Measurements from ENCODE around the gene GAS7. TPM values are rescaled to one million over a fixed set of nuclear protein-coding genes. Genes with fewer than 3 reads are reported as not detected.

GAS7 gene
- total RNA-seq, 2 donors from 2014 or later, result 69.0 to 70.8 TPM

DNA sequence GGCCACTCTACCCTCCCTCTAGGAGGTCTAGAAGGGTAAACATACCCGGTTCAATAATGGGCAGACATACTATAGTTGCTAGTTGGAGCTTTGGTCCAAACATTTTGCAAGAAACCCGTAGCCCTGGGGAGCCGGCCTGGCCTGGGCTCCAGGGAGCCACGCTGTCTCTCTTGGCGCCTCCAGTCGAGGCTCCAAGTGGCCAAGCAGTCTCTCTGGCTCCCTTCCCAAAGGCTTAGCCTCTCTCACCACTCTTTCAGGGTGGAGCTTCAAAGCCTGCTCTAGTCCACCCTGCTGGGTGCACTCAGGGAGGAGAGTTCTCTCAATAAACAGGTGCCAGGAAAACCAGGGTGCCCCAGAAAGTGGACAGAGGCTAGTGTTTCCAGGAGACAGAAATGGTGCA lies 325.6 kb downstream of the GAS7 start:
- ATAC-seq (ENCODE audit: insufficient number of reproducible peaks, low FRiP score, low read depth), result no peak
- Histone ChIP-seq H3K9me3 (no peaks in the 10 kb centered on the region), H3K4me3 (no peak overlapping the region), H3K27me3 (replicated peaks; ENCODE audit: insufficient read depth) (no peaks in the 10 kb centered on the region), H3K4me1 (ENCODE audit: control insufficient read depth in 1 of 2, low read depth in 2 of 2) (peaks cover 12 to 16% of the 10 kb centered on the region in 2 donors), H3K36me3 (no peaks in the 10 kb centered on the region), H3K27ac (no peak overlapping the region)
- TF ChIP-seq, protein P1, sequence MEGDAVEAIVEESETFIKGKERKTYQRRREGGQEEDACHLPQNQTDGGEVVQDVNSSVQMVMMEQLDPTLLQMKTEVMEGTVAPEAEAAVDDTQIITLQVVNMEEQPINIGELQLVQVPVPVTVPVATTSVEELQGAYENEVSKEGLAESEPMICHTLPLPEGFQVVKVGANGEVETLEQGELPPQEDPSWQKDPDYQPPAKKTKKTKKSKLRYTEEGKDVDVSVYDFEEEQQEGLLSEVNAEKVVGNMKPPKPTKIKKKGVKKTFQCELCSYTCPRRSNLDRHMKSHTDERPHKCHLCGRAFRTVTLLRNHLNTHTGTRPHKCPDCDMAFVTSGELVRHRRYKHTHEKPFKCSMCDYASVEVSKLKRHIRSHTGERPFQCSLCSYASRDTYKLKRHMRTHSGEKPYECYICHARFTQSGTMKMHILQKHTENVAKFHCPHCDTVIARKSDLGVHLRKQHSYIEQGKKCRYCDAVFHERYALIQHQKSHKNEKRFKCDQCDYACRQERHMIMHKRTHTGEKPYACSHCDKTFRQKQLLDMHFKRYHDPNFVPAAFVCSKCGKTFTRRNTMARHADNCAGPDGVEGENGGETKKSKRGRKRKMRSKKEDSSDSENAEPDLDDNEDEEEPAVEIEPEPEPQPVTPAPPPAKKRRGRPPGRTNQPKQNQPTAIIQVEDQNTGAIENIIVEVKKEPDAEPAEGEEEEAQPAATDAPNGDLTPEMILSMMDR (IDR thresholded peaks at IDR 0.05), result no peak
- DNase-seq (ENCODE audit: low spot score), result no peak

DNA sequence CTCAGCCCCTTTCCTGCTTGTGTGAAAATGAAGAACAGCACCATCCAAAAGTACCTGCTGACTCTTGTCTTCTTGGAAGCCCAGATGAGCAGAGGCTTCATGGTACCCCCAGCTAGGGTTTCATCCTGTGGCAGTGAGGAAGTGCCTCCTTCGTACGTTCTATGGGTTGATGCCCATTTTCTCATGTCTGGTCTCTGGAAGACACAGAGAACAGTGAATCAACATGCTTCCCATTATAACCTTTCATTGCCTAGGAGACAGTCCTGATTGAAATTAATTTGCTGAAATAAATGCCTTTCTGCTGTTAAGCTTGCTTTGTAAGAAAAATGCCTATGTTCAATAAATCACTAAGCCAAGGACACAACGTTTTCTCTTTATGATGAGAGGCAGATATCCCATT lies 329.9 kb downstream of the GAS7 start:
- no peaks in the 10 kb centered on the region for H3K36me3 ChIP-seq
- no peak overlapping the region for H3K27ac ChIP-seq
- H3K27me3 ChIP-seq (replicated peaks; ENCODE audit: insufficient read depth), result no peaks in the 10 kb centered on the region
- H3K4me3 ChIP-seq, result no peak overlapping the region
- ATAC-seq (ENCODE audit: insufficient number of reproducible peaks, low FRiP score, low read depth) (no peak), DNase-seq (ENCODE audit: low spot score) (no peak)
- no peaks in the 10 kb centered on the region for H3K9me3 ChIP-seq
- H3K4me1 ChIP-seq (ENCODE audit: control insufficient read depth in 1 of 2, low read depth in 2 of 2), result no peaks in the 10 kb centered on the region
- TF ChIP-seq, protein P1 (IDR thresholded peaks at IDR 0.05), result no peak

DNA sequence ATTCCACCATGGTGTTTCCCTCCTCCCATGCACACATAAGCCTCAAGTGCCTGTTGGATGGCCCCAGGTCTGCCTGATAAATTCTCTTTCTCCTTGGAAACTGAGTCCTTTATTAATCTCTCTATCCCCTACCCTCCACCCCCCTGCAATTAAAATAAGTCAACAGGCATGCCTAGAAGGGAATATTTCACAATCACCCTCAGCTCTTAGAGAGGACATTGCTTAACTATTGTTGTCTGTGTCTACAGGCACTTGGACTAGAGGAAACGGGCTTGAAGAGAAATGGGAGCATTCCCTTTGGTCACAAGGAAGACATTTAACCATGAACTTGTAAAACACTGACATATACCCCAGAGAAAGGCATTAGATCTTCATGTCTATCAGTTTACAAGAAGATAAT lies 332.8 kb downstream of the GAS7 start:
- ATAC-seq (ENCODE audit: insufficient number of reproducible peaks, low FRiP score, low read depth) (no peak), DNase-seq (ENCODE audit: low spot score) (no peak)
- Histone ChIP-seq H3K27ac (no peak overlapping the region), H3K9me3 (no peaks in the 10 kb centered on the region), H3K4me1 (ENCODE audit: control insufficient read depth in 1 of 2, low read depth in 2 of 2) (no peaks in the 10 kb centered on the region), H3K36me3 (no peaks in the 10 kb centered on the region), H3K27me3 (replicated peaks; ENCODE audit: insufficient read depth) (no peaks in the 10 kb centered on the region), H3K4me3 (no peak overlapping the region)
- TF ChIP-seq, protein P1 (IDR thresholded peaks at IDR 0.05), result no peak

DNA sequence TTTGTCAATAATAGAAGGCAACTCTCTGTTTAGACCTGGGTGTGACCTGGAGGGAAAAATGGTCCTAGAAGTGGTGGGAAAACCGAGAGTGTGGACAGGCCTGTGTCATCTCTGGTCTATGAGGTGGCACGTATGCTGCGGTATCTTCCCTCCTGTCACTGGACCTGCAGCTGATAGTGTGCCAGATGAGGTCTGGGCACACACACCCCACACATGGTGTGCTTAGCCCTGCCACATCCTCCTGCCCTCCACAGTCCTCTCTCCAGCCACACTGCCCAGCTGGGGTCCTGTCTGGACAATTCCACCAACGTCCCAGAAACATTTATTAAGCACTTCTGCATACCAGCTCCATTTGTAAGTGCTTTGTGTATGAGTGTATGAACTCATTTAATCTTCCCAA lies 335.5 kb downstream of the GAS7 start:
- Histone ChIP-seq H3K27ac (no peak overlapping the region), H3K4me1 (ENCODE audit: control insufficient read depth in 1 of 2, low read depth in 2 of 2) (no peaks in the 10 kb centered on the region), H3K36me3 (no peaks in the 10 kb centered on the region), H3K9me3 (peaks cover 3% of the 10 kb centered on the region), H3K4me3 (no peak overlapping the region), H3K27me3 (replicated peaks; ENCODE audit: insufficient read depth) (no peaks in the 10 kb centered on the region)
- ATAC-seq (ENCODE audit: insufficient number of reproducible peaks, low FRiP score, low read depth) (no peak), DNase-seq (ENCODE audit: low spot score) (no peak)
- TF ChIP-seq, protein P1 (IDR thresholded peaks at IDR 0.05), result no peak

DNA sequence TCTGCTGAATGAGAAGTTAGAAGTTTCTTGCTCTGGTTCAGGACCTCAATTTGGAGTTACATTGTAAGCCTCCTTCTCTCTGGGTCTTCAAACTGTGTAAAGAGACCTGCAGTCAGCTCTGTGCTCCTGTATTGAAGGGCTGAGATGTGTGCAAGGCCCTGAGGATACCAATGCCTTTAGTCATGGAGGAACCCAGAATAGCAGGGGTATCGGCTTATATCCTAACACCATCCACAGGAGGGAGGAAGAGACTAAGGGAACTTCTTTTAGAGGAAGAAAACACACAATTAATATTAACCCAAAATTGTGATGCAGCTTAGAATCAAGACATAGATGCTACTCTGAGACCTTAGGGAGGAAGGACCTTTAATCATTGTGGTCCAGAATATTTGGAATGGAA lies 336.2 kb downstream of the GAS7 start:
- Histone ChIP-seq H3K4me1 (ENCODE audit: control insufficient read depth in 1 of 2, low read depth in 2 of 2) (no peaks in the 10 kb centered on the region), H3K9me3 (peaks cover 3% of the 10 kb centered on the region), H3K36me3 (no peaks in the 10 kb centered on the region), H3K4me3 (no peak overlapping the region), H3K27me3 (replicated peaks; ENCODE audit: insufficient read depth) (no peaks in the 10 kb centered on the region), H3K27ac (no peak overlapping the region)
- ATAC-seq (ENCODE audit: insufficient number of reproducible peaks, low FRiP score, low read depth) (no peak), DNase-seq (ENCODE audit: low spot score) (no peak)
- TF ChIP-seq, protein P1 (IDR thresholded peaks at IDR 0.05), result no peak

Data from thoracic aorta (tissue), 2 donors.